GM04503 (cell line): Measurements from ENCODE around the gene PYCR2.
"Not testable (repeated sequence)": the region's sequence is repeated elsewhere in the genome, so short reads cannot be mapped to it uniquely, and the experiment has no call there.

Experiments used
- DNase-seq: peaks from one replicate; pipeline ENCODE4 v3.0.0-alpha.2; 2012; ENCODE audit warnings: low read depth

PYCR2 gene

DNA sequence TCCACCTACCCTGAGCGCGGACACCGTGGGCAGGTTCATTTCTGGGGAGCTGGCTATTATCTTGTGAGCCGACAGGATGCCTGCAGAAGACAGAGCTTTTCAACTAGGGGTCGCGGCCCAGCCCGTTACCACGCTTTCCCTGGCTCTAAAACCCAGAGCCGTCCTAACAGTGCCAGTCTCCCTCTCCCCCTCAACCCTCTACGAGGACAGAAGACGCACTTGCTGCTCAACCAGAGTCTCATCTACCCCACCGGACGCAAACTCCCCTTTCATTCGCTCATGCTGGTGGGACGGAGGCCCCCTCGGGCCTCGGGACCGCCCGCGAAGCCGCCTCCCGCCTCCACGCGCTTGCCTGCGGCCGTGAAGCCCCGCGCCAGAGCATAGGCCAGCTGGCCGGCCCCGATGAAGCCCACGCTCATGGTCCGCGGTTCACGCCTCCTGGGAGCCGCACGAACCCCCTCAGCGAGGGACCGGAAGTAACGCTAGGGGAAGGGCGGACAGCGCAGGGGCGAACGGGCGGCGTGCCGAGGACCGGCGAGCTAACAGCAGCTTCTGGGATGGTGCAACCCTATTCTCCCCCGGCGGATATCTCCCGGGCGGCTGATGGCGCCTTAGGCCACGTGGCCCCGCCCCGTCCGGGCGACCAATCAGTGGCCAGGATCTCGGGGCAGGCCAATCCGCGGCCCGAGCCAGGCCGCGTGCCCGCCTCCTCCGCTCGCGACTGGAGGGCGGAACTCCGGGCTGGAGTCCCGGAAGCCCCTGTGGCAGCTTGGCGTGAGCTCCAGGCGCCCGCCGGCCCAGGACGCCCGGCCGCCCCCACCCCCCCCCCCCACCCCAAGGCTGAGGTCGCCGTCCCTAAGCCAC, at the start of gene PYCR2:
Gene PYCR2, minus strand, starts transcription at position 559 of the 864 bp plus-strand sequence. Its CDS starts 140 bp downstream, at position 419.
- peak; percentile 77 for DNase-seq

GRCh38 chr1:225973158-225973557, 49.1 kb upstream of the PYCR2 start:
- no peak for DNase-seq

DNA sequence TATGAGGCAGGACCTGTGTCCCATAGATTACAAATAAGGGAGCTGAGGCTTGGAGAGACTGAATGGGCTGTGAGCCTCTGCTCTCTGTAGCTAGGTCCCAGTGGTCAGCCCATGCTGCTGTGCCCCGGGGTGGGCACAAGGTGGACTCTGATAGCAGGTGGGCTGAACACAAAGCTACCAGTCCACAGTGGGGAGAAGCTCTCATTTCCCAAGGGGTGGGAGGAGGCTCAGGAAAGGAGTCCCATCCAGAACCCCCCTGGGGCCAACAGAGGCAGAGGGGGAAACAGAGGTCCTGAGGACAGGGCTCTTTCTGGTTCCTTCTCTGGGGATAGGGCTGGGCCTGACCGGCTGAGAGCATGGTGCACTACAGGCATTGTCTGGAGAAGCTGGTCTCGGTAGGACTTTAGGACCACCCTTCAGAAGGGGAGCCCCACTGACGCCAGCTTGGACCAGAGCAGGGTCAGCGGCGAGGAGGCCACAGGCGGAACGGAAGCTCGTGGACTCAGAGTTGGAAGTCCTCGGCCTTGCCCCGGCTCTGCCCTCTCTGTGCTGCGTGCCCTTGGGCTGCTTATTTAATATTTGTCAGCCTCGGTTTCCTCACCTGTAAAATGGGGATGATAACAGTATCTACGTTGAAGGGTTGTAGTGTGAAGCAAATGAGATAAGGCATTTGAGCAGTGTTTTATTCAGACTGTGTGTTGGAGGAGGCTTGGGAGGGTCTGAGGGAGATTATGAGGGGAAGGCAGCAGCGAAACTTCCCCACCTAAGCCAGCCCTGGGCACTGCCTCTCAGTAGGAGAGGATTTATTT, 48.5 kb upstream of the PYCR2 start:
- DNase-seq = no peak

- DNase-seq = not testable (repeated sequence)
Observed at GRCh38 chr1:225970592-225971157, 46.6 kb upstream of the PYCR2 start.

GRCh38 chr1:225969751-225970150, 45.7 kb upstream of the PYCR2 start:
- DNase-seq = not testable (repeated sequence)

DNA sequence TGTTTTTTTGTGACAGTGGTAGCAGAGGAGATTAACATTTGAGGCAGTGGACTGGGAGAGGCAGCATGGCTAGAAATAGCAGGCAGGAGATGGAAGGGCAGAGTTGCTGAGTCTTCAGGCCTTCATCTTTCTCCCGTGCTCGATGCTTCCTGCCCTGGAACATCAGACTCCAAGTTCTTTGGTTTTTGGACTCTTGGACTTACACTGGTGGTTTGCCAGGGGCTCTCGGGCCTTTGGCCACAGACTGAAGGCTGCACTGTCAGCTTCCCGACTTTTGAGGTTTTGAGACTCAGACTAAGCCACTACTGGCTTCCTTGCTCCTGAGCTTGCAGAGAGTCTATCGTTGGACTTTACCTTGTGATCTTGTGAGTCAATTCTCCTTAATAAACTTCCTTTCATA, 41.2 kb upstream of the PYCR2 start:
- no peak for DNase-seq

DNA sequence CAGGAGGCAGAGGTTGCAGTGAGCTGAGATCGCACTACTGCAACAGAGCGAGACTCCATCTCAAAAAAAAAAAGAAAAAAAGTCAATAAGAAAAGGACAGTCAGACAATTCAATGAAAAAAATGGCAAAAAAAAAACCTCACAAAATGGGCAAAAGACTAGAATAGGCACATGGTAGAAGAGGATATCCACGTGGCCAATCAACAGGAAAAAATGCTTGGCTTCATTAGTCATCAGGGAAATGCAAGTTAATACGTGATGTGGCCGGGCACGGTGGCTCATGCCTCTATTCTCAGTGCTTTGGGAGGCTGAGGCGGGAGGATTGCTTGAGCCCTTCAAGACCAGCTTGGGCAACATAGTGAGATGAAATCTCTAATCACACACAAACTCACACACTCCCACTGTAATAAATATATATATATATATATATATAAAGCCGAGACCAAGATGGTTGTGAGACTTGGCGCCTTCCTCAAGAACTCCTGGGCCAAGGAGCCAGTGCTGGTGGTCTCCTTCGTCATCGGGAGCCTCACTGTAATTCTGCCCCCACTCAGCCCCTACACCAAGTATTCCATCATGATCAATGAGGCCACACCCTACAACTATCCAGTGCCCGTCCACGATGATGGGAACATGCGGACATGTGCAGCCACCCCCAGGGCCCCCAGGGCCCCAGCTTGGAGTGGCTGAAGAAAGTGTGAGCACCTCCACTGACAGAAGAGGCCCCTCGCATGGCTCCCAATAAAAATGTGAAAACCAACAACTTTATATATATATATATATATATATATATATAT, 39.9 kb upstream of the PYCR2 start:
- DNase-seq = no peak

DNA sequence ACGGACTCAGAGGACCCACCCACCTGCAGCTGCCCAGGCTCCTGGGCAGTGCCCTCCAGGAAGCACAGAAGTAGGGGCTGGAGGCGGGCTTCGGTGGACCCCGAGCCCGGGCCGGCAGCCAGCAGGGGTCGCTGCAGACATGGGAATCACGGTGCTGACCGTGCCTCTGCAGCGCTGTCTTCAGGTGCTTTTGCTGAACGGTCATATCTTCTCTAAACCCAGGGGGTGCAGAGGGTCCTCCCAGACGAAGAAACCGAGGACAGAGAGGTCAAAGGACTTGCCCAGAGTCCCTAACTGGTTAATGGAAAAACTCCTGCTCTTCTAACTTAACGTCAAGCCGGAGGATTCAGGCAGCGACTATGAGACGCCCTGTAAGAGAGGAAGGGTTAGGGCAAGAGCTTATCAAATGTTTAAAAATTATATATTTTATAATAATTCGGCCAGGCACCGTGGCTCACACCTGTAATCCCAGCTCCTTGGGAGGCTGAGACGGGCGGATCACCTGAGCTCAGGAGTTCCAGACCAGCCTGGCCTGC, 38.5 kb upstream of the PYCR2 start:
- DNase-seq = no peak

DNA sequence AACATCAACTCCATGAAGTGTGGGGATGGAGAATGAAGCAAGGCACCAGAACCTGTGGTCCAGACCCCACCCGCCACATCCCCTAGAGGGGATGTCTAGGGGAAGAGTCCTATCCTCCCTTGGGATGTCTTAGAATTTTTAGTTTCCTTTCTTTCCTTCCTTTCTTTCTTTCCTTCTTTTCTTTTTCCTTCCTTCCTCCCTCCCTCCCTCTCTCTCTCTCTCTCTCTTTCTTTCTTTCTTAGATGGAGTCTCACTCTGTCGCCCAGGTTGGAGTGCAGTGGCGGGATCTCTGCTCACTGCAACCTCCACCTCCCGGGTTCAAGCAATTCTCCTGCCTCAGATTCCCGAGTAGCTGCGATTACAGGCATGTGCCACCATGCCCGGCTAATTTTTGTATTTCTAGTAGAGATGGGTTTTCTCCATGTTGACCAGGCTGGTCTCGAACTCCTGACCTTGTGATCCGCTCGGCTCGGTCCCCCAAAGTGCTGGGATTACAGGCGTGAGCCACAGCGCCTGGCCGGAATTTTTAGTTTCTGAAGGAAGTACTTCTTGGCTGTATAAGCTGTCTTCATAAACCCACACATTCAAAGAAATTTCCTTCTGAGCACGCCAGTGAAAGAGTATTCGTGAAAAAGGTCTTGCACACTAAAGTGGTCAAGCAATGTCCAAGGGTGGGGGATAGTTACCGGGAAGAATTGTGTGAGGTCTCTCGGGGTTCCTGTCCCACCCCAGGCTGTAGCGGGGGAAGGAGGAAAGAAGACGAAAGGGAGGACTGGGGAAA, 37.8 kb upstream of the PYCR2 start:
- DNase-seq = no peak

DNA sequence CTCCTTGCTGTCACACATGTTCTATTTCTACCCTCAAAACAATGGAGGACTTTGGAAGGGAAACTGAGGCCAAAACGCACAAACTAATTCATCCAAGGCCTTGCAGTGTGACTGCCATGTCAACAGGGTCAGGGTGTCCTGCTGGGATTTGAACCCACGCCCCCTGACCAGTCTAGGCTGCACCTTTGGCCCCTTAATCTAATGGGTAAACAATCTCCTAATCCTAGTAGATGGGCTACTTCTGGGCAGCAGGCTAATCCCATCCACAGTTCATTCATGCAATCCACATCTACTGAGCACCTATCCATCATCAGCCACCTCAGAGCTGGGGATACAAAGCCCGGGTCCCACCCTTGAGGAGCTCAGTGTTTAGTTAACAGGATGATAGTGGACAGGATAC, 34.0 kb upstream of the PYCR2 start:
- DNase-seq = no peak

DNA sequence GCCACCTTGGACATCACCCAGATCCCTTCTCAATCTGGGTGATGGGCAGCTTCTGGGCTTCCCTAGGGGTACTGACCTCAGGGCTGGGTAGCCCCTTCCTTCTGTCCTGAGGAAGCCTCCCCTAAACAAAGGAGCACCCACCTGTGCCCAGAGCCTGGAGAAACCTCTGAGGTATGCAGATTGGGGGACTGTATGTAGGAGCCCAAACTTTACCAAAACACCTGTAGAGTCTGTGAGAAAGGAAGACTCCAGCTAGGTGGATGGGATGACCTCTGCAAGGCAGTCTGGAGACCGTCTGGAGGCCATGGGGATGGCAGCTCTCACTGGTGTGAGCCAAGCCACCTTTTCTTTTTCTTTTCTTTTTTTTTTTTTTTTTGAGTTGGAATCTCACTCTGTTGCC, 30.7 kb upstream of the PYCR2 start:
- no peak for DNase-seq

DNA sequence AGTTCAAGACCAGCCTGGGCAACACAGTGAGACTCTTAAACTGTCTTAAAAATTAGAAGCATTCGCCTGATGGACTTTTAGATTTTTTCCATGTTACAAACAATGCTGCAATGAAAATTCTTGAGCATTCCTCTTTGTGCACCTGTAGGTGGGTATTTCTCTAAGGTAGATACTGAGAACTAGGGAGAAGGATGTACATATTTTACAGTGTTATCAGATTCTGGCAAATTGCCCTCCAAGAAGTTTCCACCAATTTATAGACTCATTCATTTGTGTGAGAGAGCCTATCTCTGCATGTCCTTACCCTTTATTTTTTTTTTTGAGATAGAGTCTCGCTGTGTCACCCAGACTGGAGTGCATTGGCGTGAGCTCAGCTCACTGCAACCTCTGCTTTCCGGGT, 29.3 kb upstream of the PYCR2 start:
- no peak for DNase-seq

GRCh38 chr1:225950905-225951497, 27.0 kb upstream of the PYCR2 start:
- DNase-seq = no peak

DNA sequence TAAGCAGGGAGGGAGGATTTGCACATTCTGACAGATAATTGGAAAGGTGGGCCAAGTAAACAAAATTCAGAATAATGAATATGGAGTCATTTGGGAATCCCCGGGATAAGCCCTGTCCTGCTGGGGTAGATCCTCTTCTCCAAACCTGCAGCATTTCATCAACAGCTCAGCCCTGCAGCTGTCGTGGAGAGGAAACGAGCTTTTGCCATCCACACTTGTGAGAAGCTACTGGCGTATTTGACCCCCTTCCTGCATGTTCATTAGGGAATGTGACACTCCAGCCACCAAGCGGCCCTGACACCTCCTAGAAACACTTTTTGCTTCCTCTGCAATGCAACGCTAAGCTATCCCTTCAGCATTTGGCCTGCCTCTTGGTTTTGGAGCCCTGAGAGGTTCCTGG, 25.0 kb upstream of the PYCR2 start:
- DNase-seq = no peak

DNA sequence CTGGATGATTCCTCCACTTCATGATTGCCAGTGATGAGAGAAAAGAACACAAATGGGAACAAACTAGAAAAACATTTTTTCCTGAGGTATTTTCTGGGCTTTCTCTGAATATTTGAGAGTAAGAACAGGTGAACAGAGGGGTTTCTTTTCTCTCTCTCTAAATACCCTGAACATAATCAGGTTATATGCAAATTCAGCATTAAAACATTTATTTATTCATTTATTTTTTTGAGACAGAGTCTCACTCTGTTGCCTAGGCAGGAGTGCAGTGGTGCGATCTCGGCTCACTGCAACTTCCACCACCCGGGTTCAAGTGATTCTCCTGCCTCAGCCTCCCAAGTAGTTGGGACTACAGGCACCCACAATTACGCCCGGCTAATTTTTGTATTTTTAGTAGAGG, 22.8 kb upstream of the PYCR2 start:
- no peak for DNase-seq

DNA sequence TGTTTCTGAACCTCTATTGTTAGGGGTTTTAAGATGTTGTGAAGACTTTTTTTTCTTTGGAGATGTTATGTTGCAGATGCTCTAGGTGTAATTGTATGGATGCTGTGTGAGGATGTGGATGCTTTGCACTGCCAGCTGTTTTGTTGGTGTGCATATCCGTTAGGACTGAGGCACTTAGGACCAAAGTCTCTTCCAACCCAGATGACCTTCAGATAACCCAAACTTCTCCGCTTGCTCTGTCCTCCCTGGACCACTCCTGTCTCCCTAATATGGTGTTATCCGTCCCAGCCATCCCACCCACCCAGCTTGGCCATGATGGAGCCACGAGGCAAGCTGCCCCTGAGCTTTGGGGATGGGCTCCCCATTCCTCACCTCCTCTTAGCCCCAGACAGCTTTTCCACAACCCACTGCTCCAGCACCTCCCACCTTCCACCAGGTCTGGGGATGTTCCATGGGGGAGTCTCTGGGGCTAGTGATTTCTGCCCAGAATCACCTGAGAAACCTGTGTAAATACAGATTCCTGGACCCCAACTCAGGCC, 22.1 kb upstream of the PYCR2 start:
- no peak for DNase-seq

DNA sequence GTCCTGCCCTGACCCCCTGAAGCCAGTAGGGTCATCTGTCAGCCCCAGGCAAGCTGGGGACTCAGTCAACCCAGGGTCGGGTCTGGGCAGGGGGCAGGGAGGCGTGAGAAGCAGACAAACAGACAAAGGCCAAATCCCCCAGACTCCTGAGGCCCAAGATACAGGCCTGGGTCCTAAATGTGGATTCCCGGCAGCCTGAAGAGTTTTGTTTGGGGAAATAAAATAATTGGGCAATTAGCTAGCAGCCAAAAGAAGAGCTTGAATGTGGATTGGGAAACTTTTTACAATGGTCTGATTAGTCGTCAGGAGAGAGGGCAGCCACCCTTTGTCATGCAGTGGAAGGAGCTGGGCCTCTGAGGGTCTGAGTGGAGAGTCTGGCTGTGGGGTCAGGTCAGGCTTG, 21.5 kb upstream of the PYCR2 start:
- no peak for DNase-seq

GRCh38 chr1:225944951-225945350, 20.9 kb upstream of the PYCR2 start:
- no peak for DNase-seq

- DNase-seq = no peak
Observed at GRCh38 chr1:225944387-225944786, 20.3 kb upstream of the PYCR2 start.

- DNase-seq = no peak
Observed at GRCh38 chr1:225943582-225943981, 19.5 kb upstream of the PYCR2 start.
